Stimulated activated CD8-positive, alpha-beta memory T cell treated with anti-CD3 and anti-CD28 coated beads, Interleukin-15, amount 100 ng/mL, for 24 hours (primary cell): ENCODE data around the gene CSRP2.

ENCODE experiments used
- DNase-seq: peaks from one replicate; pipeline ENCODE4 v3.0.0-alpha.2; 2020; ENCODE audit warnings: low read depth

Gene CSRP2

GRCh38 chr12:76878899-76879709 lies at the start of gene CSRP2:
CSRP2 (minus strand) TSS chr12:76879019; CDS start chr12:76866260, 12,759 bp downstream.
- DNase-seq, result peak; percentile 28

GRCh38 chr12:76927170-76927784 lies 48.5 kb upstream of the CSRP2 start:
- DNase-seq, result no peak

- DNase-seq, result no peak
Measured at GRCh38 chr12:76925135-76925534, 46.3 kb upstream of the CSRP2 start.

GRCh38 chr12:76922866-76923265 lies 44.0 kb upstream of the CSRP2 start:
- DNase-seq, result no peak

- DNase-seq, result no peak
Measured at GRCh38 chr12:76921891-76922664, 43.3 kb upstream of the CSRP2 start.

GRCh38 chr12:76921100-76921471 lies 42.3 kb upstream of the CSRP2 start:
- DNase-seq, result no peak

- DNase-seq, result no peak
Measured at GRCh38 chr12:76920172-76921099, 41.6 kb upstream of the CSRP2 start.

- DNase-seq, result no peak
Measured at GRCh38 chr12:76919383-76920171, 40.8 kb upstream of the CSRP2 start.

GRCh38 chr12:76916170-76916540 lies 37.3 kb upstream of the CSRP2 start:
- no peak for DNase-seq

GRCh38 chr12:76915361-76916169 lies 36.7 kb upstream of the CSRP2 start:
- no peak for DNase-seq

GRCh38 chr12:76914102-76914859 lies 35.5 kb upstream of the CSRP2 start:
- DNase-seq, result no peak

GRCh38 chr12:76909290-76909689 lies 30.5 kb upstream of the CSRP2 start:
- DNase-seq, result no peak

GRCh38 chr12:76908303-76909017 lies 29.6 kb upstream of the CSRP2 start:
- no peak for DNase-seq

GRCh38 chr12:76901628-76902380 lies 23.0 kb upstream of the CSRP2 start:
- DNase-seq, result no peak

GRCh38 chr12:76899522-76899921 lies 20.7 kb upstream of the CSRP2 start:
- DNase-seq, result no peak

- no peak for DNase-seq
Measured at GRCh38 chr12:76898442-76898841, 19.6 kb upstream of the CSRP2 start.

- no peak for DNase-seq
Measured at GRCh38 chr12:76896274-76896673, 17.5 kb upstream of the CSRP2 start.

- no peak for DNase-seq
Measured at GRCh38 chr12:76895796-76896195, 17.0 kb upstream of the CSRP2 start.
